DOHH2 (cell line): Measurements from ENCODE around the gene MYO18A.

ENCODE experiments used
- H3F3A ChIP-seq: fragments of 200-600 bp; sonication (generic), shearing (Covaris generic); 2 replicates; pipeline ENCODE4 v1.6.0; 2016; ENCODE audit warnings: antibody characterized with exemption, mild to moderate bottlenecking; ENCODE audit not compliant: control insufficient read depth, insufficient read depth
- H3K27ac ChIP-seq: fragments of 200-600 bp; sonication (generic); 2 replicates; pipeline ENCODE4 v1.5.1; 2014; ENCODE audit warnings: low read depth, mild to moderate bottlenecking, low read length, moderate library complexity
- H3K27me3 ChIP-seq: fragments of 200-600 bp; sonication (generic); 2 replicates; pipeline ENCODE4 v1.6.1; 2014; ENCODE audit warnings: mild to moderate bottlenecking, low read length, mixed read lengths; ENCODE audit not compliant: control insufficient read depth
- H3K36me3 ChIP-seq: fragments of 200-600 bp; sonication (generic); 2 replicates; pipeline ENCODE4 v1.6.1; 2014; ENCODE audit warnings: mild to moderate bottlenecking, low read length, moderate library complexity, mixed read lengths; ENCODE audit not compliant: control insufficient read depth
- H3K4me1 ChIP-seq: fragments of 200-600 bp; sonication (generic); 2 replicates; pipeline ENCODE4 v1.6.1; 2014; ENCODE audit warnings: mild to moderate bottlenecking, low read length, mixed read lengths; ENCODE audit not compliant: control insufficient read depth
- H3K4me2 ChIP-seq: fragments of 200-600 bp; sonication (generic); 2 replicates; pipeline ENCODE4 v1.6.0; 2014; ENCODE audit warnings: mild to moderate bottlenecking, low read length, moderate library complexity
- H3K4me3 ChIP-seq: fragments of 200-600 bp; sonication (generic); 2 replicates; pipeline ENCODE4 v1.5.1; 2014; ENCODE audit warnings: mild to moderate bottlenecking, low read length, mixed read lengths
- H3K79me2 ChIP-seq: fragments of 200-600 bp; sonication (generic); 2 replicates; pipeline ENCODE4 v1.6.1; 2014; ENCODE audit warnings: mild to moderate bottlenecking, low read length, mixed read lengths; ENCODE audit not compliant: control insufficient read depth
- H3K9me2 ChIP-seq: fragments of 200-600 bp; sonication (generic); replicated peaks from 2 replicates; pipeline ENCODE4 v1.6.1; 2014; ENCODE audit warnings: mild to moderate bottlenecking, low read length, mixed read lengths; ENCODE audit not compliant: control insufficient read depth
- H3K9me3 ChIP-seq: fragments of 200-600 bp; sonication (generic); 2 replicates; pipeline ENCODE4 v1.6.1; 2014; ENCODE audit warnings: antibody characterized with exemption, low read length, mixed read lengths; ENCODE audit not compliant: control insufficient read depth, insufficient read depth
- H4K20me1 ChIP-seq: fragments of 200-600 bp; sonication (generic); 2 replicates; pipeline ENCODE4 v1.6.0; 2014; ENCODE audit warnings: low read depth, mild to moderate bottlenecking, antibody characterized with exemption, low read length, moderate library complexity; ENCODE audit not compliant: control insufficient read depth, insufficient read depth
- EZH2phosphoT487 ChIP-seq: fragments of 200-600 bp; sonication (generic); IDR thresholded peaks from 2 replicates; pipeline ENCODE4 v1.6.1; 2017; ENCODE audit warnings: borderline replicate concordance, mild to moderate bottlenecking, antibody characterized with exemption, low read length, moderate library complexity, mixed read lengths
- TF ChIP-seq, protein P1 (sequence below): fragments of 200-600 bp; sonication (generic); IDR thresholded peaks from one replicate; pipeline ENCODE4 v1.5.1; 2014; ENCODE audit warnings: antibody characterized with exemption, mild to moderate bottlenecking, low read depth, low read length; ENCODE audit not compliant: poor library complexity, severe bottlenecking

Gene MYO18A

DNA sequence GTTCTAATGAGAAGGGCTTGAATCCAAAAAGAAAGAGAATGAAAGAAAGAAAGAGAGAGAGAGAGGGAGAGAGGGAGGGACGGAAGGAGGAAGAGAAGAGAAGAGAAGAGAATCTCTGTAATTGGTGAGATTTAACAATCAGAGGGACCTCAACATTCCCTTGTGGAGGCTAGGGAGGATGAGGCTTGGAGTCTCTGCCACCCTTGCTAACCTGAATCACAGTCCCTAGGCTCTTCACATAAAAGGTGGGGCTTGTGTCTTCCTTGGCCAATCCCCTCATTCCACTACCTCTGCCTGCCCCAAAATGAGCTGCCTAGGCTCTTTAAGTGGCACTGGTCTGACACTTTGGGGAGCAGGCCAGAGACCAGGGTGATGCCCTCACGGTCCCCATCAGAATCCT is 107.2 kb downstream of the MYO18A start:
- Histone ChIP-seq H3K27me3 (peaks cover 2% of the 10 kb centered on the region; the same call in 1 of the 2 replicates), H3K4me2 (no peak overlapping the region), H3K4me3 (no peak overlapping the region), H3F3A (no peaks in the 10 kb centered on the region), H3K4me1 (no peaks in the 10 kb centered on the region), H3K9me3 (no peaks in the 10 kb centered on the region), H3K79me2 (no peaks in the 10 kb centered on the region), H3K9me2 (no peaks in the 10 kb centered on the region), H4K20me1 (no peaks in the 10 kb centered on the region), H3K36me3 (no peaks in the 10 kb centered on the region), H3K27ac (no peak overlapping the region)
- TF ChIP-seq, protein P1, sequence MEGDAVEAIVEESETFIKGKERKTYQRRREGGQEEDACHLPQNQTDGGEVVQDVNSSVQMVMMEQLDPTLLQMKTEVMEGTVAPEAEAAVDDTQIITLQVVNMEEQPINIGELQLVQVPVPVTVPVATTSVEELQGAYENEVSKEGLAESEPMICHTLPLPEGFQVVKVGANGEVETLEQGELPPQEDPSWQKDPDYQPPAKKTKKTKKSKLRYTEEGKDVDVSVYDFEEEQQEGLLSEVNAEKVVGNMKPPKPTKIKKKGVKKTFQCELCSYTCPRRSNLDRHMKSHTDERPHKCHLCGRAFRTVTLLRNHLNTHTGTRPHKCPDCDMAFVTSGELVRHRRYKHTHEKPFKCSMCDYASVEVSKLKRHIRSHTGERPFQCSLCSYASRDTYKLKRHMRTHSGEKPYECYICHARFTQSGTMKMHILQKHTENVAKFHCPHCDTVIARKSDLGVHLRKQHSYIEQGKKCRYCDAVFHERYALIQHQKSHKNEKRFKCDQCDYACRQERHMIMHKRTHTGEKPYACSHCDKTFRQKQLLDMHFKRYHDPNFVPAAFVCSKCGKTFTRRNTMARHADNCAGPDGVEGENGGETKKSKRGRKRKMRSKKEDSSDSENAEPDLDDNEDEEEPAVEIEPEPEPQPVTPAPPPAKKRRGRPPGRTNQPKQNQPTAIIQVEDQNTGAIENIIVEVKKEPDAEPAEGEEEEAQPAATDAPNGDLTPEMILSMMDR: no peak
- no peak for TF ChIP-seq EZH2phosphoT487

DNA sequence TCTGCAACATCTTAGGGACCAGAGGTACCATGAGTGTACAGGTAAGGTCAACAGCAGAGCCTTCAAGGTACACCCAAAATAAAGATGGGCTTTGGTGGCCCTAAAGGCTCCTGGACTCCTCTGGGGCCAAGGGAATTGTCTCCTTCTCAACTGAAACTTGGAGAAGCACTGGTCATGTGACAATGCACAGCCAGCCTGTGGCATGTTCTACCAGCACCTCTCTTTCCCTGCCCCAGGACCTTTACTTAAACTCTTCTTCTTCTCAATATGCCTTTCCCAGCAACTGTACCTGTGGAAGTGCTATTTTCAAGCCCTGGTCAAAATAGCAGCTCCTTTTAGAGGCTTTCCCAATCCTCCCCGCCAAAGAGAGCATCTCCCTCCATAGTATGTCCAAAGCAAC is 108.9 kb downstream of the MYO18A start:
- no peaks in the 10 kb centered on the region for H3F3A ChIP-seq
- H3K4me1 ChIP-seq: no peaks in the 10 kb centered on the region
- H3K4me3 ChIP-seq: no peak overlapping the region
- H4K20me1 ChIP-seq: no peaks in the 10 kb centered on the region
- TF ChIP-seq, protein P1: no peak
- TF ChIP-seq EZH2phosphoT487: no peak
- H3K27me3 ChIP-seq: peaks cover 2% of the 10 kb centered on the region; the same call in 1 of the 2 replicates
- H3K9me2 ChIP-seq: no peaks in the 10 kb centered on the region
- H3K79me2 ChIP-seq: no peaks in the 10 kb centered on the region
- H3K4me2 ChIP-seq: no peak overlapping the region
- no peak overlapping the region for H3K27ac ChIP-seq
- no peaks in the 10 kb centered on the region for H3K36me3 ChIP-seq
- no peaks in the 10 kb centered on the region for H3K9me3 ChIP-seq

DNA sequence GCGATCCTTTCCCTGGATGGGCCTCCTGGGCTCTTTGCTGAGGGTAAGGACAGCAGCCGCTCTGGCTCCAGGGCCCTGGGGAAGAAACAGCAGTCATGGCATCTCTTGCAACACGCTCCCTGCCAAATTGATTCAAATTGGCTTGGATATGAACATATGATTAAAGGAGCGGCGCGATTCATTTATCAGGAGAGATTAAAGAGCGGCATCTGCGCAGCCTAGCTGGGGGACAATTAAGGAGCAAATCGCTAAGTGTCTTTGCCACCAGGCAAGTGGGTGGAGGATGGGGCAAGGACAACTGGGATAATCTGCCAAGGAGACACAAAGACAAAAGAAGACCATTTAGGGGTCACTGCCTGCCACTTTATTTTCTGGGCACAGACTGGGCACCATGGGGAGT is 109.4 kb downstream of the MYO18A start:
- no peak overlapping the region for H3K27ac ChIP-seq
- H3K9me2 ChIP-seq: no peaks in the 10 kb centered on the region
- H3K9me3 ChIP-seq: no peaks in the 10 kb centered on the region
- no peaks in the 10 kb centered on the region for H3K4me1 ChIP-seq
- no peak overlapping the region for H3K4me3 ChIP-seq
- H4K20me1 ChIP-seq: no peaks in the 10 kb centered on the region
- peaks cover 2% of the 10 kb centered on the region; the same call in 1 of the 2 replicates for H3K27me3 ChIP-seq
- TF ChIP-seq, protein P1: no peak
- no peak for TF ChIP-seq EZH2phosphoT487
- H3K36me3 ChIP-seq: no peaks in the 10 kb centered on the region
- no peaks in the 10 kb centered on the region for H3F3A ChIP-seq
- H3K4me2 ChIP-seq: no peak overlapping the region
- no peaks in the 10 kb centered on the region for H3K79me2 ChIP-seq
